B cell (primary cell): Measurements from ENCODE around the gene SAPCD2.

ENCODE experiments used
- CTCF ChIP-seq: fragments of 200-600 bp; IDR thresholded peaks from one replicate; pipeline ENCODE4 v1.8.0; 2022; ENCODE audit warnings: antibody characterized with exemption, mild to moderate bottlenecking
- EZH2 ChIP-seq: IDR thresholded peaks from 2 replicates; pipeline ENCODE4 v1.6.1; 2012; ENCODE audit warnings: borderline replicate concordance, low read depth, mild to moderate bottlenecking, moderate library complexity, low read length; ENCODE audit not compliant: insufficient read depth, poor library complexity, severe bottlenecking

- TF ChIP-seq CTCF (no peak), EZH2 (no peak)
Observed at GRCh38 chr9:137044037-137044436, 26.3 kb downstream of the SAPCD2 start.
